GM19238 (cell line): ENCODE data around the gene HRK.
"Not testable (repeated sequence)": the region's sequence is repeated elsewhere in the genome, so short reads cannot be mapped to it uniquely, and the experiment has no call there.

Experiments
- DNase-seq: peaks from one replicate; pipeline ENCODE4 v3.0.0; 2011; ENCODE audit warnings: low spot score; ENCODE audit not compliant: insufficient read length

The HRK gene

DNA sequence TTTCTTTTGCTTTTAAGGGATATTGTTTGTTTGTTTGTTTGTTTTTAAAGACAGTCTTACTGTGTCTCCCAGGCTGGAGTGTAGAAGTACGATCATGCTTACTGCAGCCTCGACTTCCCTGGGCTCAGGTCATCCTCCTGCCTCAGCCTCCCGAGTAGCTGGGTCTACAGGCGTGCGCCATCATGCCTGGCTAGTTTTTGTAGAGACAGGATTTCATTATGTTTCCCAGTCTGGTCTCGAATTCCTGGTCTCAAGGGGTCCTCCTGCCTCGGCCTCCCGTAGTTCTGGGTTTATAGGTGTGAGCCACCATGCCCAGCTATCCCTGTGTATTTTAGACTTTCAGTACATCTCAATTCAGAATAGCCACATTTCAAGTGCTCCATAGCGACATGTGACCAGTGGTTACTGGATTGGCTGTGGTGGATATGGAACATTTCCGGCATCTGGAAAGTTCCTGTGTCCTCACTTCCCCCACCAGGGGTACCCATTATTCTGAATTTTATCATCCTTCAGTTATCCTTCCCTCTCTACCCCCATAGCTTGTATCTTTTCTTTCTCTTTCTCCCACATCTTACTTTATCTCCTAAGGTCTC is 61.1 kb downstream of the HRK start:
- no peak for DNase-seq

DNA sequence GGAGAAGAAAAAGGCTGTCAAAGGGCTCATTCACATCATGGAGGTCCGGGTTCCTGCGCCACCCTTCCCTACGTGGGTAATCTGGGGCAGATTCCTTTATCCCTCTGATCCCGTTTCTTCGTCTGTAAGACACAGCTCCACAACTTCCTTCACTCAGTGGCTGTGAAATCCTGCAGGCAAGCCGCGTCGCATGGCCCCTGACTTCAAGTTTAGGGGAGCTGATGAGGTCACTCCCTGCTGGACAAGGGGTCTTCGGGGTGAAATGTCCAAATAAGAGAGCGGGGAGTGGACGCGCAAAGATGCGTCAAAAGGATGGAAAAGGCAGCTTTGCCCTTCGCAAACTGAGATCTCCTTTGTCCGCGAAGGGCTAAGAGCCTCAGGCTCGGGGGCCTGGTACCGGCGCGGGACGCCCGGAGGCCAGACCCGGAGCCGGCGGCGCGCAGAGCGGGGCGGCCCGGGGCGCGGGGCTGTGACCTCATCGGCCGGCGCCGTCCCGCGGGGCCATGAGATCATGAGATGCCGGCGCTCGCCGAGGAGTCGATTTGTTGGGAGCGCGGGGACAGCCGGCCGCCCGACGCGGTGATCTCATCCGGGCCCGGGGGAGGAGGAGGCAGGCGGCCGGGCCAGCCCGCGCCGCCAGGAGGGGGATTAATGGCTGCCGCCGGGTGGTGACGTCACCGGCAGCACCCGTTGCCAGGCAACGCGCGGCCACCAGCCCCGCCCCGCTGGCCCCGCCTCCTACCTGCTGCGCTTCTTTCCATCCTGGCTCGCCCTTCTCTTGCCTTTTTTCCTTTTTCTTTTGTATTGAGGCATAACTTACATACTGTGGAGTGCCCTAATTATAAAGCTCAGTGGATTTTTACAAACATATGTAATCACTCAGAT is 62.1 kb downstream of the HRK start:
- peak; percentile 88 for DNase-seq

GRCh38 chr12:116818341-116818856 is 62.8 kb downstream of the HRK start:
- DNase-seq: no peak

DNA sequence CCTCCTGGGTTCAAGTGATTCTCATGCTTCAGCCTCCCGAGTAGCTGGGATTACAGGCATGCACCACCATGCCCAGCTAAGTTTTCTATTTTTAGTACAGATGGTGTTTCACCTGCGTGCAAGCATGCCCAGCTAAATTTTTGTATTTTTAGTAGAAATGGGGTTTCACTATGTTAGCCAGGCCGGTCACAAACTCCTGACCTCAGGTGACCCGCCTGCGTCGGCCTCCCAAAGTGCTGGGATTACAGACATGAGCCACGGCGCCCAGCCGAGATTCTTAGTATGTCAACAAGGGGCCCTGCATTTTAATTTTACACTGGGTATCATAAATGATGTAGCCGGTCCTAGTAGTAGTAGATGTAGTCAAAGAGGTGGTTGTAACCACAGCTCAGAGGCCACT is 66.5 kb downstream of the HRK start:
- DNase-seq: not testable (repeated sequence)

DNA sequence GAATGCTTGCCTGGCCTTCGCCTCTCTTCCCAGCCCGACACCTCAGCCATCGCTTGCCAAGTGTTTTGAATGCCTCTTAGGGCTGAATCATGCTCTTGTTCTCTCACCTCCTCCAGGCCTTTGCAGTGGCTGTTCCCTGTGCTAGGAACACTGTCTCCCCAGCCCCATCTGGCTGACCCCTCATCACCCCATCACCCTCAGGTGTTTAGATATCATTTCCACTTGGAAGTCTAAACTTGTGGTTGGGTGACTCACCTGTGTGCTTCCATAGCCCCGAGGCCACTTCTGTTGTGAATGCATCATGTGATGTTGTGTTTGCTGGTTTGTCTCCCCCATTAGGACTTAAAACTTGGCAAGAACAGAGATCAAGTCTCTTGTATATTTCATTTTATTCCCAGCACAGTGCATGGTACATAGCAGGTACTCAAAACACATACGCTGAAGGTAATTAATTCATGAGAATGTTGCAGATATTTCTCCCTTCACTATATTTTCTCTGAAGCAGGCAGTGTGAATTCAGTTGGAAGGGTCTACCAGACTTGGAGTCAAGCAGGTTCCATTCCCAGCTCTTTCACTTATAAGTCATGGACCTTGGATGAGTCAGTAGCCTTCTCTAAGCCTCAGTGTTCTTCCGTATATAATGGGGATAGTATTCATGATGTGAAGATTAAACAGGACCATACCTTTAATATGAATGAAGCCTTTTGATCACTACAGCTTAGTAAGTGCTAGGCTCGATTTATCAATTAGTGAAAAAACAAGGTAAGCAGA is 67.8 kb downstream of the HRK start:
- DNase-seq: no peak

DNA sequence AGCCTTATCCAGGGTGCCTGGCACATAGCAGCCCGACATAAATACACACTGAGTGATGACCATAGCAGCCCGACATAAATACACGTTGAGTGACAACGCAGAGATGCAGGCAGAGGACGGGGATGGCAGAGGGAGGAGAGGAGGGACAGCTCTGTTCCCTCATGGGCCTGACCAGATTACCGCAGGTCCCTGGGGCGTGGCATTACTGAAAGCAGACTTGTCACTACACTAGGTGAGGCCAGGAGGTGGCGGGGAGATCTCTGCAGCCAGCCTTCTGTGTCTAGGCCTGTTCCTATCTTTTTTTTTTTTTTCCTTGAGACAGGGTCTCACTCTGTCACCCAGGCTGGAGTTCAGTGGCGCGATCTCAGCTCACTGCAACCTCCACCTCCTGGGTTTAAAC is 69.0 kb downstream of the HRK start:
- DNase-seq: no peak

- no peak for DNase-seq
Observed at GRCh38 chr12:116808113-116809105, 72.8 kb downstream of the HRK start.

- no peak for DNase-seq
Observed at GRCh38 chr12:116807546-116807945, 73.7 kb downstream of the HRK start.

DNA sequence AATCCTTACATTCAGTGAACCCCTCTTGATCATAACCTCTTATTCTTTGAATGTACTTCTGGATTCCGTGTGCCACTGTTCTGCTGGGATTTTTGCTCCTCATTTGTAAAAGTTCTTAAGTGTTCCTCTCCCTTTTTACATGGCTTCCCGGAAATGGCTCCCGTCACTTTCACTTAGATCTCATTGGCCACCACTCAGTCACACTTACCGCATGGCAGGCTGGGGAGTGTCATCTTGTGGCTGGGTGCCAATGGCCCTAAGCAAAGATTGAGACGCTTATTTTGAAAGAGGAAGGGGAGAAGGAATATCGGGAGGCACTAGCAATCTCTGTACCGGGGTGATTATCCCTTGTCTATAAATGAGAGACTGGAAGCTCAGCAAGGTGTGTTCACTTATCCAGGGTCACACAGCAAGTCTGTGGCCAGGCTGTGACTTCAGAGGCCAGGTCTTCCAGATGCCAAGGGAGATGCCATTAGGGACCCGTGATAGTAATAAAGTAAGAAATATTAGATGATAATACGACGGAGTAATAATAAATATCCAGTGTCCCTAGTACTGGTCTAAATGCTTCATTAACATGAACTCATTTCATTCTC is 74.3 kb downstream of the HRK start:
- DNase-seq: no peak
